Measurements from ENCODE around the gene COL26A1.
"Not testable (repeated sequence)": the region's sequence is repeated elsewhere in the genome, so short reads cannot be mapped to it uniquely, and the experiment has no call there.

Gene COL26A1

DNA sequence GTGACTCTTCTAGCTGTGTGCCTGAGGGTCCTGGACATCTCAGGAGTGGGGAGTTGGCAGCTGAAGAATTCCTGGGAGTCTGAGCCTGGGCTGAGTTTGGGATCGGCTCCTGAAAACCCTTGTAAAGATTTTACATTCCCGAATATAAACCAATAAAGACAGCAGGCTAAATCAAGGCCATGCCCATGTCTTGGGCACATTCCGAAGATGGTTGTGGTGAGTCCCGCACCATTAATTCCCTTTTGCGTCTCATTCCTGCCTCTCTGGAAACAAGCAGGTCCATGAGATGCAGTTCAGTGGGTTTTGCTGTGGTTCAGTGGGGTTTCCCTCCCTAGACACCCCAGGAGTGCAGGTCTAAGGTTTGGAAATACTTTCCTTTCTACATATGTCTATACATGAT, 90.9 kb downstream of the COL26A1 start:
- no peak for DNase-seq

GRCh38 chr7:101457001-101457750, 94.5 kb downstream of the COL26A1 start:
- DNase-seq = no peak

GRCh38 chr7:101465131-101465530, 102.5 kb downstream of the COL26A1 start:
- DNase-seq = no peak

DNA sequence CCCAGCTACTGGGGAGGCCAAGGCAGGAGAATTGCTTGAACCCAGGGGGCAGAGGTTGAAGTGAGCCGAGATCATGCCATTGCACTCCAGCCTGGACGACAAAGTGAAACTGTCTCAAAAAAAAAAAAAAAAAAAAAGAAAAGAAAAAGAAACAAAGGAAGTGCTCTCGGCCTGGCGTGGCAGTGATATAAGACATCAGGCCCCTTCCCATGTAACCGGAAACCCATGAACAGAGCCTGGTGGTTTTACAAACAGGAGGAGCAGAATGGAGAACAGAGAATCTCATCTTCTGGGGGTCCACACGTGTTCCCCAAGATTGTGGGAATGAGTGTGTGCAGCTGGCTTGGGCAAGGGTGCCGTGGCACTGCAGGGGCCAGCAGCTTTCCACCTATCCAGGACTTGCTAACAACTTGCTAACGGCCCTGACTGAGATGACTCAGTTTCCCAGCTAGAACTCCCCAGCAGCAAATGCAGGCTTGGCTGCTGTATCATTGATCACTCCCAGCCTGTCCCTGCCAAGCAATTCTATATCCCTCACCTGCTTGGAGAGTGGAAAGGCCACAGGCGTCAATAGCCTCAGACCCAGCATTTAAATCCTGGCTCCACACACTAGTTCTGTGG, 103.0 kb downstream of the COL26A1 start:
- no peak for DNase-seq

DNA sequence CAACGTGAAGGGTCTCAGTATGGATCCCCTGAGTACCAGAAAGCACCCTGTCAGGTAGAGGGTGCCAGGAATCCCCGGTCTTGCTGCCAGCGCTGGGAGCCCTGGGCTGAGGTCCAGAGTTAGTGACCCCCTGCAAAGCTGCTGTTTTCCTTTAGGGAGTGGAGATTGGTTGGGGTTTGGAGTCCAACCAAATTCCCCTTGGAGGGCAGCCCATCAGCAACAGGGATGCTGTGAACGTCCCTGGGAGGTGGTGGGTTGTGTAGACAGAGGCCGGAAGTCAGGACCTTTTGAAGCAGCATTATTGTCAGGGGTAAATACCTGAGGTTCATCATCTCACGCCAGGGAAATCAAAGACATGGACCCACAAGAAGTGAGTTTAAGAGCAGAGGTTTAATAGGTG, 104.2 kb downstream of the COL26A1 start:
- no peak for DNase-seq

- DNase-seq = no peak
These were observed 106.0 kb downstream of the COL26A1 start for GRCh38 chr7:101468546-101469275.

DNA sequence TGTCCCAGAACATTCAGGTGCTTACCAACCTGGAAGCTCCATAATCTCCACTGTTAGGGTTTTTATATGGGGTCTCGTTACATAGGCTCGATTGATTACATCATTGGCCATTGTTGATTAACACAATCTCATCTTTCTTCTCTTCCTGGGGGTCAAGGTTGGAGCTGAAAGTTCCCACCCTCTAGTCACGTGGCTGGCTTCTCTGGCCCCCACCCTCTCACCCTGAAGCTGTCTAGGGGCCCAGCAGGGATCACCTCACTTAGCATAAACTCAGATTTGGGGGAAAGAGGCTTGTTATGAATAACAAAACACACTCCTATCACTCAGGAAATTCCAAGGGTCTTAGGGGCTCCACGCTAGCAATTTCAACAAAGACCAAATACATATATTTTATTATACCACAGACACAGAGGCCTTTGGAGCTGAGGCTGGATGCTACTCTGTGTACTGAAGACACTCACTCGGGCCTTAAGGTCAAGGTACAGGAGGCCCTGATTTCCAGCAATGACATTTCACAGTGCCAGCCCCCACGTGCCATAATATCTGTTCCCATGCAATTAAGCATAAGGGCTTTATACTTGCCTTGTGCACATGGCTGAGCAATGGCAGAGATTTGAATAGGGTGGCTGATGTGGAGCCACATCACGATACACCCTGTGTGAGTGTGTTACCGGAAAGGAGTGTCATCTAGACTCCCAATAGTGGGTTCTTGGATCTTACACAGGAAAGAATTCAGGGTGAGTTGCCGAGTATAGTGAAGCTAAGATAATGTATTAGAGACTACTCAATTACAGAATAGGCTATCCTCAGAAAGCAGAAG, 108.2 kb downstream of the COL26A1 start:
- DNase-seq = no peak

GRCh38 chr7:101474178-101474577, 111.5 kb downstream of the COL26A1 start:
- DNase-seq = no peak

GRCh38 chr7:101475691-101476090, 113.0 kb downstream of the COL26A1 start:
- DNase-seq = not testable (repeated sequence)

DNA sequence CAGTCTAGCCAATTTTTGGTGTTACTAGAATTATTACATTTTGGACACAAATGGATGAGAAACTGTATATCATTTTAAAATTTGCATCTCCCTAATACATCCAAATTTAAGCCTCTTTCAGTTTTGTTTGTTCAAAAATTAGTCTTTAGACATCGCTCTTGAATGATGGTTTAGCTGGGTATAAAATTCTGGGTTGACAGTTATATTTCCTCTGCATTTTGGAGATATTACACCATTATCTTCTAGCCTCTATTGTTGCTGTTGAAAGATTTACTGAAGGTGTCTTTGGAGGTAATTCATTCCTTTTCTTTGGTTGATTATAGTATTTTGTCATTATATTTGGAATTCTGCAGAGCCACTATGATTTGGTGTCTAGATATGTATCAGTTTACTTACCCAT, 116.5 kb downstream of the COL26A1 start:
- DNase-seq = no peak

DNA sequence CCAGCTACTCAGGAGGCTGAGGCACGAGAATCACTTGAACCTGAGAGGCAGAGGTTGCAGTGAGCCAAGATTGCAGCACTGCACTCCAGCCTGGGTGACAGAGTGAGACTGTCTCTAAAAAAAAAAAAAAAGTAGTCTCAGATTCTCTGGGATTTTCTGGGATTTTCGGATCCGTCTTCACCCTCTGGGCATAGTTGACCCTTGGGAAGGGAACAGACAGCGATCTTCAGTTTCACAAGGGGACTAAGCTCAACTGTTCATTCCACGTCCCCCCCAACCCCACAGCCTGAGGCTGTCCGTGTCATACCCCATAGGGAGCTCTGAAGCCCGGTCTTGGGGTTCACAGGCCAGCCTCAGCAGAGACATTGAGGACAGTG, 123.4 kb downstream of the COL26A1 start:
- DNase-seq = not testable (repeated sequence)

- no peak for DNase-seq
These were observed 123.9 kb downstream of the COL26A1 start for GRCh38 chr7:101486433-101487104.

- DNase-seq = no peak
These were observed 124.4 kb downstream of the COL26A1 start for GRCh38 chr7:101487105-101487458.

GRCh38 chr7:101487753-101488152, 125.1 kb downstream of the COL26A1 start:
- no peak for DNase-seq

GRCh38 chr7:101488826-101489572, 126.3 kb downstream of the COL26A1 start:
- DNase-seq = no peak

DNA sequence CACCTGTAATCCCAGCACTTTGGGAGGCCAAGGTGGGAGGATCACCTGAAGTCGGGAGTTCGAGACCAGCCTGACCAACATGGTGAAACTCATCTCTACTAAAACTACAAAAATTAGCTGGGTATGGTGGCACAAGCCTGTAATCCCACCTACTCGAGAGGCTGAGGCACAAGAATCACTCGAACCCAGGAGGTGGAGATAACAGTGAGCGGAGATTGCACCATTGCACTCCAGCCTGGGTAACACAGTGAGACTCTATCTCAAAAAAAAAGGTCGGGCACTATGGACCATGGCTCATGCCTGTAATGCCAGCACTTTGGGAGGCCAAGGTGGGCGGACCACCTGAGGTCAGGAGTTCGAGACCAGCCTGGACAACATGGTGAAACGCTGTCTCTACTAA, 127.8 kb downstream of the COL26A1 start:
- not testable (repeated sequence) for DNase-seq

GRCh38 chr7:101491442-101491841, 128.8 kb downstream of the COL26A1 start:
- DNase-seq = not testable (repeated sequence)

DNA sequence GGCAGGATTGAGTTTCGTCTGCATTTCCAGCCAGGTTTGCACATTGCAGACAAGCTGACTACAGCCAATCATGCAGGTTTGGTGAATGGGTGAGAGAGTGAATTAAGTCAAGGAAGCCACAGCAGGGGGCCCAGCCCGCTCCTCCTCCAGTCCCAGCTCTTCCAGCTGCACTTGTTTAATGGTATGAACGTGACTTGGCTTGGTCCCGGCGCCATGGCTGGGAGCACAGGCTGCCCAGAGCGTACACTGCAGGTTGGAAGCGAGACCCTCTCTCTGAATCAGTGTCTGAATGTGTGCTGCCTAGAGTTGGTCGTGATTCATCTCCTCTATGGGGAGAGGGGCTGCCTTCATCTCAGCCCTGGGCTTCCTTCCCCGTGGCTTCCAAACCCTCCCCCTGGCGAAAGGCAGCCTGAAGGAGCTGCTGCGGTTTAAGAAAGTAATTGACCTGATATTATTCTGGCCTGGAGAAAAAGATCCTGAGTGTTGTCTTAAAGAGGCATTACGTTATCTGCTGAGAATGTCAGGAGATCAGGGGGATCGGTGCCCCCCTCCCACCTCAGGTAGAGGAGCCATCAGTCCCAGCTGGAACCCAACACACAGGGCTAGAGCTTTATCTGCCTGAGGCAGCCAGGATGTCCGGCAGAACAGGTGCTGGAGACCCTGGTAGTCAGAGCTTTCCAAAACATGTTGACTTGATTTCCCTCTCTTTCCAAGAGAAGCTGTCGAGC, 132.1 kb downstream of the COL26A1 start:
- no peak for DNase-seq

GRCh38 chr7:101496017-101496416, 133.3 kb downstream of the COL26A1 start:
- no peak for DNase-seq

GRCh38 chr7:101501351-101501750, 138.7 kb downstream of the COL26A1 start:
- DNase-seq = no peak

- no peak for DNase-seq
These were observed 139.9 kb downstream of the COL26A1 start for GRCh38 chr7:101502466-101503098.

Measured in OCI-M1 (cell line).